Ovary (tissue), 3 donors: ENCODE measurements around the gene ELAVL1.
"Not testable (repeated sequence)": the region's sequence is repeated elsewhere in the genome, so short reads cannot be mapped to it uniquely, and the experiment has no call there.

ENCODE experiments used
- CTCF ChIP-seq, 3 donors: fragments of 450-650 bp in 2 of 3; fragments of 200-600 bp in 1 of 3; IDR thresholded peaks; one replicate each; pipeline versions ENCODE4 v1.5.1 to v1.8.0; 2016 to 2022; ENCODE audit warnings: antibody characterized with exemption in 3 of 3, mild to moderate bottlenecking in 1 of 3
- POLR2A ChIP-seq: fragments of 450-650 bp; IDR thresholded peaks from one replicate; pipeline ENCODE4 v1.6.1; 2017; ENCODE audit warnings: antibody characterized with exemption, mild to moderate bottlenecking, moderate library complexity
- donor health status: DM: no; HTN: no; CAD: no.

- not testable (repeated sequence) for TF ChIP-seq CTCF (IDR thresholded peaks at IDR 0.05); POLR2A
Measured at GRCh38 chr19:7918062-7918614, 87.3 kb downstream of the ELAVL1 start.
